Skin epidermis (tissue), 12 donors: ENCODE measurements around the gene EHD4.
A peak's percentile ranks its signal among the peaks of the same experiment; 100 is the strongest.

Experiments
- H3K27ac ChIP-seq, 21 experiments: fragments of 200-600 bp; sonication (generic) in 11 of 21; one replicate each; pipeline ENCODE4 v1.5.0; 2020; ENCODE audit warnings: mild to moderate bottlenecking in 3 of 21, inconsistent platforms in 2 of 21, moderate library complexity in 2 of 21
- H3K4me3 ChIP-seq, 7 experiments: fragments of 200-600 bp; sonication (generic) in 2 of 7; one replicate each; pipeline ENCODE4 v1.5.0; 2020; ENCODE audit warnings: inconsistent platforms in 2 of 7, mild to moderate bottlenecking in 2 of 7, moderate library complexity in 1 of 7

Gene EHD4

DNA sequence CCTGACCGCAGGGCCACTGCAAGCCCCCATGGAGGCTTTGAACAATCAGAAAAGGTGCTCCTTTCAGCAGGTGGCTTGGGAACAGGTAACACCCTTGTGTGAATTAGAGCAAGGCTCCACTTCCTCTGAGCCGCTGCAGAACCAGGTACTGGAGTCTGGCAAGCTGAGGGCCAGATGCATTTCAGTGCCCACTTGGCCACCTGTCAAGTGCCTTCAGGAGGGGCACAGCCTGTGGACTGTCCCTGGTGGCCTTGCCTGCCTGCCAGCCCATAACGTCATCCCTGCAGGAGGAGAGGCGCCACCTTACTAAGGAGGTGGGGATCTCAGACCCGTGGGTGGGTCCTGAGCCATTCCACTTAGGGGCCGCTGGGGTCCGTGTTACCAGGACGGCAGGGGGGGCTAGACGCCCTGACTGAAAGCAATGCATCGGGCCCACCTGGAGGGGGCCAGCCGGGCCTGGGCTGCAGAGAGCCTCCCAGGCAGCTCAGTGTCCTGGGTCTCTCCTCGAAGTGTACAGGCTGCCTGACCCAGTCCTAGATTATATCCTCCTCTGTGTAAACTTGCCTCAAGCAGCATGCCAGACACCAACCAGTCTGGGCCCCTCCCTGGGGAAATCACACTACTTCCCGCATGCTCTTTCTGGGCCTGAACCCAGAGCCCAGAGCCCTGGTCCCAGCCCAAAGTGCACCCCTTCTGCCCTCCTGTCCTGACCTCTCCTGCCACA lies 94.6 kb downstream of the EHD4 start:
- H3K27ac ChIP-seq = no peak overlapping the region

GRCh38 chr15:41876689-41877088 lies 95.7 kb downstream of the EHD4 start:
- Histone ChIP-seq H3K27ac (no peak overlapping the region), H3K4me3 (no peak overlapping the region)

More for the DNA sequence above, 94.6 kb downstream of the EHD4 start:
- H3K4me3 ChIP-seq = no peak overlapping the region

GRCh38 chr15:41876007-41876406 lies 96.3 kb downstream of the EHD4 start:
- H3K27ac ChIP-seq = no peak overlapping the region
- H3K4me3 ChIP-seq = no peak overlapping the region

DNA sequence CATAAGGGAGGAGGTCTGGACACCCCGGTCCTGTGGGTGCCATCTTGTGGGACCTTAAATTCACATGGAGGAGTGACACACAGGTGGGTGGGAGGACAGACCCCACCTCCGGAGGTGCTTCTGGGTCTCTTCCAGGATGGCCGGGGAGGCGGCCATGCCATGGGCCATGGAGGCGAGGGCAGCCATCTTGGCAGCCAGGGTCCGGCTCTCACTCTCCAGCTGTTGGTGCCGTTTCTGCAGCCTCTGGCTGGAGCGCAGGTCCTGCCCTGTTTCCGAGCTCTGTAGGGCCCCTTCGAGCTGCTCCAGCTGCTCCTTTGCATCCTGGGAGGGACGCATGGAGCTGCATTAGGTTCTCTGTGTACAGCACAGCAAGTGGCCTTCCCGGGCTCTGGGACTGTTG lies 97.6 kb downstream of the EHD4 start:
- H3K27ac ChIP-seq = no peak overlapping the region

GRCh38 chr15:41873711-41874110 lies 98.6 kb downstream of the EHD4 start:
- Histone ChIP-seq H3K27ac (no peak overlapping the region), H3K4me3 (no peak overlapping the region)

More for the DNA sequence above, 97.6 kb downstream of the EHD4 start:
- H3K4me3 ChIP-seq = no peak overlapping the region

DNA sequence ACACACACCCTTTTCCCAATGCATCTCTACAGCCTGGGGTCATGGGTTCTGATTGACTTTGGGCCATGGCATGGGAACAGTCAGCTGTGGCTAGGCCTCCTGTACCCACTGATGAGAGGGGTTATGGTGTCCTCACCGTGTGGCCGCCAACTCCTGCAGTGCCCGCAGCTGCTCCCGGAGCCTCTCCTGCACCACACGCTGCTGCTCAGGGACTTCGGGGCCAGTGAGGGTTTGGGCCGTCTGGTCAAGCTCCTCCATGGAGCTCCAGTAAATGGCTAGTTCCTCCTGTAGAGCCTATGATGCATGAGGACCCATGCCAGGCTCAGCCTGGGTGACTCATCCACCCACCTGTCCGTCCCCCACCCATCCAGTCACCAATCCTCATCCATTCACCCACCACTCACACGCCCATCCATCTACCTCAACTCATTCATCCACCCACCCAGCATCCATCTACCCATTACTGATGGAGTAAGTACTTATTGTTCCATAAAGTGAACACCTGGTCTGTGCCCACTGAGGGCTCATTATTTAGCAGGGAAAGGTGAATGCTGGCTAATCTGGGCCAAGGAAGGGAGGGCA lies 100.1 kb downstream of the EHD4 start:
- Histone ChIP-seq H3K27ac (no peak overlapping the region), H3K4me3 (no peak overlapping the region)

DNA sequence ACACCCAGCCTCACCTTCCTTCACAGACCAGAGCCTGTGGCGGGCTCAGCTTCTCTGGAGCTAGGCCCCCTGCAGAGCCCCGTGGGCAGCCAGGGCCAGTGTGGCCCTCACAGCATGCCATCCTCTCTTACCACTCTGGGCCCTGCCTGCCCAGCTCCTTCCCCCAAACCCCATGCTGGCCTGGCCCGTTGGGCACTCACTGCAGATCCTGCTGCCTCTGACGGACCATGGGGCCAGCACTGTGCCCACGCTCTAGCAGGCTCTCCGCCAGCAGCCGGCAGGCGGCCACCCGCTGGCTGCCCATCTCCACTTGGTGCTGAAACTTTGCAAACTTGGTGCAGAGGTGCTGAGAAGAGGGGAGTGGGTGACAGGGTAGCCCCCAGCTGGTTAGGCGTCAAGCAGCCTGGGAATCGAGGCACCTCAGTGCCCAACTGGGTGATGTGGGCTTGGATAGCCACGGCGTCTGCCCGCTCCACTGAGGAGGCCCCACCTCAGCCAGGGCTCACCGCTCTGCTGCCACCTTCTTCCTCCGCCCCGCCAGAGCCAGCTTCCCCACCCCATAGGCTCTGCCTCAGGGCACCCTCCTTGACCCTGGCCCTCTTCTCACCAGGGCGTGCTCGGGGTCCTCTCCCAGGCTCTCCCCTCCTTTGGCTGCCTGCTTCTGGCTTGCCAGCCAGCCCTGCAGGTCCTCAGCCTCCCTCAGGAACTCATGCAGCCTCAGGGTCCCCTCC lies 101.0 kb downstream of the EHD4 start:
- no peak overlapping the region for H3K4me3 ChIP-seq
- peak overlapping the region in 4 of 21 experiments; percentile 29 to 43 (median 32) for H3K27ac ChIP-seq

- peak overlapping the region in 5 of 21 experiments; percentile 21 to 43 (median 30) for H3K27ac ChIP-seq
- no peak overlapping the region for H3K4me3 ChIP-seq
Observed at GRCh38 chr15:41870689-41871081, 101.7 kb downstream of the EHD4 start.

- Histone ChIP-seq H3K4me3 (no peak overlapping the region), H3K27ac (peak overlapping the region in 3 of 21 experiments; percentile 21 to 33 (median 29))
Observed at GRCh38 chr15:41869770-41870688, 102.3 kb downstream of the EHD4 start.

- Histone ChIP-seq H3K27ac (no peak overlapping the region), H3K4me3 (no peak overlapping the region)
Observed at GRCh38 chr15:41868321-41868720, 104.0 kb downstream of the EHD4 start.

DNA sequence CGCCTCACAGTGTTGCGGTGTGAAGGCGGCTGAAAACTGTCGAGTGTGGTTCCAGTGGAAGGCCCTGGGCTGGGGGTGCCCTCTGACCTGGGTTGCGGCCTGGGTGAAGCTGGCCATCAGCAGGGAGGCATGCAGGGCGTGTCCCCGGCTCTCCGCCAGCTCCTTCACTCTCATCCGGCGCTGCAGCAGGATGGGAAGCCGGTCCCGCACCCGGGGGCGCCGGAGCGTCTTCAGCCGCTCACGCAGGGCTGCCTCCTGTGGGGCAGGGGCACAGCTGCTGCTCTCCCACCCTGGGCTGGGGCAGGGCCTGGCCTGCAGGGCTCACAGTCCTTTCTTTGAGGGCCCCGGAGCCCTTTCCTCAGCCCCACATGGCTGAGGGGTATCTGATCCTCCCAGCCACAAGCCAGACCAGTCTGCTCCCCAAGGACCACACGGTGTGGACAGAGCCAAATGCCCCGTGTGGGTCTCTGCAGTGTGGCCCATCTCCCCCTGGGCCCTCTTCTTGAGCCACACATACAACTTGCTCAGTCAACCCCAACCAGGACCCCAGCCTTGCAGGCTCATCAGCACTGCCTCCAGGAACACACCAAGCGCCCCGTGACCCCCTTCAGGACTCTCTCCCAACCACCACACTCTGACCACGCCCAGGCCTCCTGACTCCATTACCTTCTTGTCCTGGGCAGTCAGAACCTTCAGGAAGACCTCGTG lies 105.3 kb downstream of the EHD4 start:
- Histone ChIP-seq H3K4me3 (no peak overlapping the region), H3K27ac (no peak overlapping the region)

GRCh38 chr15:41866263-41866703 lies 106.1 kb downstream of the EHD4 start:
- no peak overlapping the region for H3K27ac ChIP-seq
- H3K4me3 ChIP-seq = no peak overlapping the region

DNA sequence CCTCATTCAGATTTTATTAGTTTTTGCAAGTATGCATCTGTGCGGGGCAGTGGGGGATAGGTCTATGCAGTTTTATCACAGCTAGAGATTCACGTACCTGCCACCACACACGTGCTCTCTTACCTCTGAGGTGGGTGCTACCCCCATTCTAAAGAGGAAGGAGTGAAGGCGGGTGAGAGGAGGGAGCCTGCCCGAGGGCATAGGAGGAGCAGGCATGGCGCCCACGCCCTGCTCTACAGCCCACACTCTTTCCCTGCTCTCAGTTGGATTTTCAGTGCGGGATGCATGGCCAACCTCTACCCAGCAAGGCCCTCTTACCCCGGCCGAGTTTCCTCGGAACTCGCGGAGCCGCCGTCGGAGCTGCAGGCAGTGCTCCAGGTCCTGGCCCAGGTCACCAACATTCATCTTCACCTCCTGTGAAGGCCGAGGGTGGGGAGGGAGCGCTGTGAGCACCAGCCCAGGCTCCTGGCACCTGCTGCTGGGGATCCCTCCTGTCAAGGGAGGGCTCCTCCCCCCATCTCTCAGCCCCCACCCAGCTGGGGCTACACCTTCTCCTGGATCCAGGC lies 106.8 kb downstream of the EHD4 start:
- Histone ChIP-seq H3K27ac (no peak overlapping the region), H3K4me3 (no peak overlapping the region)

DNA sequence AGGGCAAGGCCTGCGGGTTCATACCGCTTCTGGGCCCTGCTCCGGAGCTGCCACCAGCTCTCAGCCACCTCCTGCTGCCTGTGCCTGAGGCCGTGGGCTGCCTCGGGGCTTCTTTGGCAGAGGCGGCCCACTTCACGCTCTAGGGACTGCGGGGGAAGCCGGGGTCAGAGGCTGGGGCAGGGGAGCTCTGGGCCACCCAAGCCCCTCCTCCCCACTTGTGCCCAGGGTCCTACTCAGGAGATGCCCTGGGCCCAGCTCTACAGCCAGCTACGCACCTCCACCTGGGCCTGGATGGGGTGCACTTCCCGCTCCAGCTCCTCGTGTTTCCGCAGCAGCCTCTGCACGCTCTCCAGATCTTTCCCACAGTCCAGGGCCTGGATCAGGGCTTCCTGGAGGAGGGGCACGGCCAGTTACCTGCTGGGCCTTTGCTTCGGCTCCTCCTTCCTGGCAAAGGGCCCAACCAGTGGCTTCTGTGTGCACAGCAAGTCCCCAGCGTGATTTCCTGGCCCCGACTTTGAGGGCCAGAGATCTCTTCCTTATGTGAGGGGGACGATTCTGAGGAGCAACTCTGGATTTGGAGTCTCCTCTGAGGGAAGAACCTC lies 109.7 kb downstream of the EHD4 start:
- no peak overlapping the region for H3K27ac ChIP-seq

GRCh38 chr15:41861736-41862356 lies 110.5 kb downstream of the EHD4 start:
- H3K4me3 ChIP-seq = no peak overlapping the region
- no peak overlapping the region for H3K27ac ChIP-seq

More for the DNA sequence above, 109.7 kb downstream of the EHD4 start:
- no peak overlapping the region for H3K4me3 ChIP-seq

GRCh38 chr15:41860049-41860828 lies 112.1 kb downstream of the EHD4 start:
- no peak overlapping the region for H3K27ac ChIP-seq
- H3K4me3 ChIP-seq = no peak overlapping the region

DNA sequence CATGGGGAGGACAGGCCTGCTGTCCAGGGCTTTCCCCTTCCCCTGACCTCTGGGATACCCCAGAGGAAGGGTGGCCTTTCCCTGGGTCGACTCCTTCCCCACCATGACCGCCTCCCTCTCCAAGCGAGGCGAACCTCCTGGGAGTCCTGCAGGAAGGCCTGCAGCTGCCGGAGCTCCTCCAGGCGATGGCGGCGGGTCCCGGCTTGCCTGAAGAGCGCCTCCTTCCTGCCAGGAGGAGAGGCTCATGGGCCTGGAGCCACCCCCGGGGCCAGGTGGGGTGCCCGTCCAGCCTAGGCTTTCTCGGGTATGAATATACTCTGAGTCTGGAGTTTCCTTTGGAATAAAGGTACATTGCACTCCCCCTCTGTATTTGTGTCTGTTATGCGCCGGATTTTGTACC lies 113.6 kb downstream of the EHD4 start:
- H3K27ac ChIP-seq = no peak overlapping the region
- no peak overlapping the region for H3K4me3 ChIP-seq
